Urinary bladder (tissue), 4 donors: Measurements from ENCODE around the gene ATG13. TPM values are rescaled to one million over a fixed set of nuclear protein-coding genes. Genes with fewer than 3 reads are reported as not detected.

Experiments
- DNase-seq: peaks from one replicate; pipeline ENCODE4 v3.0.0-alpha.2; 2015; ENCODE audit errors: extremely low spot score
- H3K27ac ChIP-seq: one replicate; pipeline ENCODE4 v1.5.1; 2013; ENCODE audit warnings: low read depth, mild to moderate bottlenecking, moderate library complexity
- H3K36me3 ChIP-seq: one replicate; pipeline ENCODE4 v1.6.1; 2013; ENCODE audit warnings: mild to moderate bottlenecking, moderate library complexity; ENCODE audit not compliant: insufficient read depth
- H3K4me1 ChIP-seq: one replicate; pipeline ENCODE4 v1.6.1; 2013; ENCODE audit warnings: mild to moderate bottlenecking, moderate library complexity; ENCODE audit not compliant: insufficient read depth
- H3K4me3 ChIP-seq: one replicate; pipeline ENCODE4 v1.5.1; 2013; ENCODE audit warnings: low read depth, low read length
- WGBS: extraction: QIAGEN DNeasy Blood & Tissue Kit; methylation state at CpG from one replicate; pipeline ENCODE4 v1.1.7; 2013; 5-methylcytosine and 5-hydroxymethylcytosine counted together
- polyA plus RNA-seq: library from polyadenylated mRNA; stranded (reverse); fragments of 200-250 nt; gene quantifications from one replicate; pipeline ENCODE4 v1.2.3, GENCODE V29; 2013
- total RNA-seq: library from RNA; depleted of rRNA; stranded (reverse); fragments of >200 nt; gene quantifications from one replicate; pipeline ENCODE4 v1.2.3, GENCODE V29; 2014
- donor health status: healthy with polysubstance abuse.
- donor health status: healthy.

Gene ATG13
- total and polyA plus RNA-seq, 2 donors = 46.5 to 48.0 TPM

- Histone ChIP-seq H3K27ac (no peak overlapping the region), H3K36me3 (peaks cover 2% of the 10 kb centered on the region)
- 89% methylated on average over 9 of the region's 9 CpGs for WGBS
Observed at GRCh38 chr11:46678741-46679130, 61.4 kb downstream of the ATG13 start.

GRCh38 chr11:46679241-46680163 is 62.1 kb downstream of the ATG13 start:
- Histone ChIP-seq H3K4me1 (no peaks in the 10 kb centered on the region), H3K36me3 (peaks cover 2% of the 10 kb centered on the region), H3K27ac (no peak overlapping the region), H3K4me3 (no peak overlapping the region)
- WGBS = 89% methylated on average over 26 of the region's 26 CpGs
- no peak for DNase-seq

More at GRCh38 chr11:46678741-46679130, 61.4 kb downstream of the ATG13 start:
- no peak for DNase-seq
- H3K4me3 ChIP-seq = no peak overlapping the region
- H3K4me1 ChIP-seq = no peaks in the 10 kb centered on the region

GRCh38 chr11:46680164-46680760 is 62.9 kb downstream of the ATG13 start:
- no peak overlapping the region for H3K4me3 ChIP-seq
- no peak for DNase-seq
- H3K4me1 ChIP-seq = no peaks in the 10 kb centered on the region
- H3K36me3 ChIP-seq = peaks cover 2% of the 10 kb centered on the region
- no peak overlapping the region for H3K27ac ChIP-seq
- WGBS = 91% methylated on average over 21 of the region's 21 CpGs

- H3K36me3 ChIP-seq = peaks cover 2% of the 10 kb centered on the region
- DNase-seq = no peak
- no peak overlapping the region for H3K27ac ChIP-seq
- H3K4me1 ChIP-seq = no peaks in the 10 kb centered on the region
- H3K4me3 ChIP-seq = no peak overlapping the region
- WGBS = 90% methylated on average over 22 of the region's 22 CpGs
Observed at GRCh38 chr11:46680815-46681214, 63.5 kb downstream of the ATG13 start.

GRCh38 chr11:46681814-46682213 is 64.5 kb downstream of the ATG13 start:
- no peak overlapping the region for H3K4me3 ChIP-seq
- no peak for DNase-seq
- H3K27ac ChIP-seq = no peak overlapping the region
- WGBS = 93% methylated on average over 11 of the region's 11 CpGs
- H3K4me1 ChIP-seq = no peaks in the 10 kb centered on the region
- peaks cover 2% of the 10 kb centered on the region for H3K36me3 ChIP-seq

GRCh38 chr11:46682773-46683752 is 65.7 kb downstream of the ATG13 start:
- no peak overlapping the region for H3K4me3 ChIP-seq
- H3K36me3 ChIP-seq = peaks cover 2% of the 10 kb centered on the region
- WGBS = 90% methylated on average over 11 of the region's 11 CpGs
- no peak overlapping the region for H3K27ac ChIP-seq
- H3K4me1 ChIP-seq = no peaks in the 10 kb centered on the region
- no peak for DNase-seq

- Histone ChIP-seq H3K36me3 (peaks cover 6% of the 10 kb centered on the region), H3K27ac (no peak overlapping the region), H3K4me1 (no peaks in the 10 kb centered on the region), H3K4me3 (no peak overlapping the region)
- DNase-seq = no peak
- WGBS = 54% methylated on average over 3 of the region's 3 CpGs
Observed at GRCh38 chr11:46684367-46684766, 67.0 kb downstream of the ATG13 start.

GRCh38 chr11:46686886-46687795 is 69.8 kb downstream of the ATG13 start:
- H3K36me3 ChIP-seq = peaks cover 3% of the 10 kb centered on the region
- peak; percentile 51 for DNase-seq
- 55% methylated on average over 15 of the region's 15 CpGs for WGBS

GRCh38 chr11:46690702-46691101 is 73.3 kb downstream of the ATG13 start:
- Histone ChIP-seq H3K36me3 (peaks cover 5% of the 10 kb centered on the region), H3K4me3 (no peak overlapping the region), H3K27ac (no peak overlapping the region), H3K4me1 (no peaks in the 10 kb centered on the region)
- 95% methylated on average over 1 of the region's 1 CpG for WGBS
- DNase-seq = no peak

More at GRCh38 chr11:46686886-46687795, 69.8 kb downstream of the ATG13 start:
- Histone ChIP-seq H3K4me3 (no peak overlapping the region), H3K4me1 (no peaks in the 10 kb centered on the region), H3K27ac (peak overlapping the region; percentile 87)

- no peak for DNase-seq
- H3K4me1 ChIP-seq = peaks cover 1% of the 10 kb centered on the region
- H3K36me3 ChIP-seq = peaks cover 9% of the 10 kb centered on the region
- H3K4me3 ChIP-seq = no peak overlapping the region
- no peak overlapping the region for H3K27ac ChIP-seq
- WGBS = 85% methylated on average over 4 of the region's 4 CpGs
Observed at GRCh38 chr11:46692450-46692849, 75.1 kb downstream of the ATG13 start.

- peaks cover 2% of the 10 kb centered on the region for H3K4me1 ChIP-seq
- 42% methylated on average over 2 of the region's 2 CpGs for WGBS
- DNase-seq = no peak
- no peak overlapping the region for H3K4me3 ChIP-seq
- peaks cover 5% of the 10 kb centered on the region for H3K36me3 ChIP-seq
- H3K27ac ChIP-seq = no peak overlapping the region
Observed at GRCh38 chr11:46693597-46694012, 76.3 kb downstream of the ATG13 start.

- WGBS = 70% methylated on average over 6 of the region's 6 CpGs
- Histone ChIP-seq H3K4me1 (peaks cover 2% of the 10 kb centered on the region), H3K36me3 (peaks cover 5% of the 10 kb centered on the region), H3K4me3 (no peak overlapping the region), H3K27ac (no peak overlapping the region)
- DNase-seq = no peak
Observed at GRCh38 chr11:46694072-46694471, 76.7 kb downstream of the ATG13 start.
